ENCODE results near the gene SLMAP. TPM values are rescaled to one million over a fixed set of nuclear protein-coding genes. Genes with fewer than 3 reads are reported as not detected.

SLMAP gene
- polyA plus RNA-seq, 1 of the 3 experiments (the other 2 are of a cell fraction) = 10.5 TPM

- H3K27ac ChIP-seq (ENCODE audit: low read depth in 2 of 2, low read length in 1 of 2) = no peak overlapping the region
These were observed 171.1 kb downstream of the SLMAP start for GRCh38 chr3:57927166-57927565.

GRCh38 chr3:57927916-57928315 lies 171.8 kb downstream of the SLMAP start:
- H3K4me3 ChIP-seq (ENCODE audit: low read depth in 2 of 2, low read length in 1 of 2) = no peak overlapping the region
- ChIA-PET POLR2A (no interaction called here), CTCF (no interaction called here)
- no peak for DNase-seq
- peaks cover 10 to 20% of the 10 kb centered on the region in 2 experiments for H3K36me3 ChIP-seq (replicated peaks in 1 of 2; ENCODE audit: control insufficient read depth in 1 of 2, insufficient read depth in 2 of 2, low read length in 1 of 2)
- no peaks in the 10 kb centered on the region for H3K27me3 ChIP-seq (ENCODE audit: insufficient read depth)
- WGBS (ENCODE audit: low lambda C conversion rate) = 95% methylated on average over 3 of the region's 3 CpGs
- H4K20me1 ChIP-seq (ENCODE audit: insufficient read depth) = no peaks in the 10 kb centered on the region
- H3K27ac ChIP-seq (ENCODE audit: low read depth in 2 of 2, low read length in 1 of 2) = no peak overlapping the region
- H3F3A ChIP-seq (replicated peaks; ENCODE audit: insufficient read depth) = peaks cover 5% of the 10 kb centered on the region
- no peaks in the 10 kb centered on the region for H3K9me3 ChIP-seq
- no peaks in the 10 kb centered on the region for H3K4me1 ChIP-seq (ENCODE audit: control insufficient read depth in 1 of 2, insufficient read depth in 2 of 2, low read depth in 1 of 2, low read length in 1 of 2)
- H3K9me2 ChIP-seq = no peaks in the 10 kb centered on the region
- no peak overlapping the region for H3K4me2 ChIP-seq
- no peaks in the 10 kb centered on the region for H3K79me2 ChIP-seq (ENCODE audit: insufficient read depth)
- H2AFZ ChIP-seq (ENCODE audit: low read depth) = no peak overlapping the region
- H3K9ac ChIP-seq = no peak overlapping the region
- TF ChIP-seq CTCF (IDR thresholded peaks at IDR 0.05) (no peak), POLR2AphosphoS5 (IDR thresholded peaks at IDR 0.05; ENCODE audit: low read depth, low read length) (no peak), RAD21 (IDR thresholded peaks at IDR 0.05; ENCODE audit: low read length) (no peak), MEF2A (IDR thresholded peaks at IDR 0.05; ENCODE audit: borderline replicate concordance, low read depth) (no peak), ELF1 (IDR thresholded peaks at IDR 0.05) (no peak), TAF1 (IDR thresholded peaks at IDR 0.05; ENCODE audit: borderline replicate concordance, low read depth, low read length) (no peak), PBX3 (IDR thresholded peaks at IDR 0.05) (no peak), GATA2 (CRISPR knock-in tag; IDR thresholded peaks at IDR 0.05) (no peak), TEAD4 (IDR thresholded peaks at IDR 0.05; ENCODE audit: borderline replicate concordance, insufficient read depth) (no peak), RXRA (IDR thresholded peaks at IDR 0.05; ENCODE audit: borderline replicate concordance, low read depth) (no peak), JUND (IDR thresholded peaks at IDR 0.05) (no peak)

More at GRCh38 chr3:57927166-57927565, 171.1 kb downstream of the SLMAP start:
- Histone ChIP-seq H3K36me3 (replicated peaks in 1 of 2; ENCODE audit: control insufficient read depth in 1 of 2, insufficient read depth in 2 of 2, low read length in 1 of 2) (peaks cover 6 to 22% of the 10 kb centered on the region in 2 experiments), H3K4me3 (ENCODE audit: low read depth in 2 of 2, low read length in 1 of 2) (no peak overlapping the region), H2AFZ (ENCODE audit: low read depth) (no peak overlapping the region), H3K9ac (no peak overlapping the region), H3F3A (replicated peaks; ENCODE audit: insufficient read depth) (peaks cover 5% of the 10 kb centered on the region), H3K27me3 (ENCODE audit: insufficient read depth) (no peaks in the 10 kb centered on the region), H3K79me2 (ENCODE audit: insufficient read depth) (no peaks in the 10 kb centered on the region), H3K4me2 (no peak overlapping the region), H3K9me3 (no peaks in the 10 kb centered on the region), H4K20me1 (ENCODE audit: insufficient read depth) (no peaks in the 10 kb centered on the region), H3K4me1 (ENCODE audit: control insufficient read depth in 1 of 2, insufficient read depth in 2 of 2, low read depth in 1 of 2, low read length in 1 of 2) (no peaks in the 10 kb centered on the region), H3K9me2 (no peaks in the 10 kb centered on the region)
- TF ChIP-seq RCOR1 (IDR thresholded peaks at IDR 0.05; ENCODE audit: low read length) = no peak
- no peak for TF ChIP-seq NRF1 (IDR thresholded peaks at IDR 0.05; ENCODE audit: low read depth, low read length)
- TF ChIP-seq RXRA (IDR thresholded peaks at IDR 0.05; ENCODE audit: borderline replicate concordance, low read depth) = no peak
- TF ChIP-seq GATA2 (CRISPR knock-in tag; IDR thresholded peaks at IDR 0.05) = no peak
- no peak for TF ChIP-seq MEF2A (IDR thresholded peaks at IDR 0.05; ENCODE audit: borderline replicate concordance, low read depth)
- TF ChIP-seq TCF12 (IDR thresholded peaks at IDR 0.05) = no peak
- TF ChIP-seq ELF1 (IDR thresholded peaks at IDR 0.05) = no peak
- no peak for TF ChIP-seq JUND (IDR thresholded peaks at IDR 0.05)
- TF ChIP-seq IRF3 (IDR thresholded peaks at IDR 0.05; ENCODE audit: low read depth, low read length) = no peak
- TF ChIP-seq RFX5 (IDR thresholded peaks at IDR 0.05; ENCODE audit: low read length) = no peak
- TF ChIP-seq MAX (IDR thresholded peaks at IDR 0.05; ENCODE audit: low read depth) = no peak
- TF ChIP-seq TEAD4 (IDR thresholded peaks at IDR 0.05; ENCODE audit: borderline replicate concordance, insufficient read depth) = no peak
- no peak for TF ChIP-seq MXI1 (IDR thresholded peaks at IDR 0.05; ENCODE audit: low read depth, low read length)
- TF ChIP-seq TAF1 (IDR thresholded peaks at IDR 0.05; ENCODE audit: borderline replicate concordance, low read depth, low read length) = no peak
- no peak for TF ChIP-seq EP300 (IDR thresholded peaks at IDR 0.05; ENCODE audit: borderline replicate concordance in 1 of 2, low read depth in 1 of 2, low read length in 1 of 2)
- no peak for TF ChIP-seq SIN3A (IDR thresholded peaks at IDR 0.05; ENCODE audit: borderline replicate concordance, low read depth, low read length)
- no peak for TF ChIP-seq FOSL2 (IDR thresholded peaks at IDR 0.05; ENCODE audit: borderline replicate concordance, low read depth)
- no peak for TF ChIP-seq FOXJ3 (CRISPR knock-in tag; IDR thresholded peaks at IDR 0.05)
- no peak for TF ChIP-seq PBX3 (IDR thresholded peaks at IDR 0.05)
- WGBS (ENCODE audit: low lambda C conversion rate) = 98% methylated on average over 5 of the region's 5 CpGs
- DNase-seq = no peak
- POLR2A ChIA-PET = no interaction called here
- CTCF ChIA-PET = no interaction called here

All from SK-N-SH (cell line).